Anterior cingulate cortex (tissue), 58 donors: Measurements from ENCODE around the gene CMTM4.

Experiments
- DNase-seq, 58 donors: peaks; one replicate each; lab custom pipeline; 2025; lab: John Stamatoyannopoulos, UW

CMTM4 gene

DNA sequence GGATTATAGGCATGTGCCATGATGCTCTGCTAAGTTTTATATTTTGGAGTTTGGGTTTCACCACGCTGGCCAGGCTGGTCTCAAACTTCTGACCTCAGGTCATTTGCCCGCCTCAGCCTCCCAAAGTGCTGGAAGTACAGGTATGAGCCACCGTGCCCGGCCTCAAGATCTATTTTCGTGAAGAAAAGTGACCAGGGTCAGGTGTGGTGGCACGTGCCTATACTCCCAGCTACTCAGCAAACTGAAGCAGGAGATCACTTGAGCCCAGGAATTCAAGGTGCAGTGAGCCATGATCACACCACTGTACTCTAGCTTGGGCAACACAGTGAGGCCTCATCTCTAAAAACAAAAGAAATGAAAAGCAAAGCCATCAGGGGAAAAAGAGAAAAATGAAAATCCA is 18.7 kb downstream of the CMTM4 start:
- DNase-seq = no peak

DNA sequence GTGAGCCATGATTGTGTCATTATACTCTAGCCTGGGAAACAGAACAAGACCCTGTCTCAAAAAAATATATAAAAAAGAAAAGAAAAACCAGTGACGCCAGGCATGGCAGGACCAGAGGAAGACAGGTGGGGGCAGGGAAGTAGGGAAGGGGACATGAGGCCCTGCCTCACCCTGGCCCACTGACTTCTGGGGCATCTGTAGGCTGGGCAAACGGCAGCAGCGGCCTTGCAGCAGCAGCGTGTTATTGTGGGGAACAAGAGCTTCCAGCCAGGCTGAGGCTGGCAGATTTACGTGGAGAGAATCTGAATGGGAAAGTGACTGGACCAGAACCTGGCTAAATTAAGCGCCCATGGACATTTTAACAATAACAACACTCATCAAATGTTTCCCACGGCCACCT is 19.4 kb downstream of the CMTM4 start:
- DNase-seq = peak in 35 of 58 donors; percentile 4 to 66 (median 24)

DNA sequence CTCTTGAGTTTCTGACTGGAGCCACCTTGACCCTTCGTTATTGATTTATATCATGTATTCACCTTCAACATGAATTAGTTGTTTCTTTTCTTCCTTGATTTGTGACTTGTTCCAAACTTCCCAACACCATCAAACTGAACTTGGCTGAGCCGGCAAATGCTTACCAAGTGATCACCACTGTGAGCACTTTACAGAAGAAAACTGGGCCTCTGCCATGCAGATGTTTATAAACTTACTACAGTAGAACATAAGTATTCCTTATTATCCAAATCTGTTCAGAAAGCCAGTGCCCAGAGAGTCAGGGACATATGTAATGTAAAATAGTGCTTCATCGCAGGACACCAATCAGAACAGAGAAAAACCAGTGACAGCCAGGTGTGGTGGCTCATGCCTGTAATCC is 19.9 kb downstream of the CMTM4 start:
- no peak for DNase-seq

DNA sequence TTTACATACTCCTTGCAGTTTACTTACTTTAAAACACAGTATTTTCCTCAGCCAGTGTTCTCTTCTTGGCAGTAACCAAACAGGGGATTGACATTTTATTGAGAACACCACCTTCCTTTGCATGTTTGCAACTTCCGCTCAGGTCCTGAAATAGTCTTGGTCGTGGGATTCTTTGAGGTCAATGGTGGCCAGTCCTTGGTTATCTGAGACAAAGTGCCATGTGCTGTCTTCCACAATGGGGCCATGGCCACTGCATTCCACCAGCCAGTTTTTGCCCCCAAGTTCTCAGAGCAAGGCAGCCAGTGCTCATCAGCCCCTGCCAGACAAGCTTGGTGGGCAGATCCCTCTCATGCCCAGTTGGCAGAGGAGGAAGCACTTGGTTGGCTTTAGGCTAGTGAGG is 22.9 kb downstream of the CMTM4 start:
- no peak for DNase-seq

DNA sequence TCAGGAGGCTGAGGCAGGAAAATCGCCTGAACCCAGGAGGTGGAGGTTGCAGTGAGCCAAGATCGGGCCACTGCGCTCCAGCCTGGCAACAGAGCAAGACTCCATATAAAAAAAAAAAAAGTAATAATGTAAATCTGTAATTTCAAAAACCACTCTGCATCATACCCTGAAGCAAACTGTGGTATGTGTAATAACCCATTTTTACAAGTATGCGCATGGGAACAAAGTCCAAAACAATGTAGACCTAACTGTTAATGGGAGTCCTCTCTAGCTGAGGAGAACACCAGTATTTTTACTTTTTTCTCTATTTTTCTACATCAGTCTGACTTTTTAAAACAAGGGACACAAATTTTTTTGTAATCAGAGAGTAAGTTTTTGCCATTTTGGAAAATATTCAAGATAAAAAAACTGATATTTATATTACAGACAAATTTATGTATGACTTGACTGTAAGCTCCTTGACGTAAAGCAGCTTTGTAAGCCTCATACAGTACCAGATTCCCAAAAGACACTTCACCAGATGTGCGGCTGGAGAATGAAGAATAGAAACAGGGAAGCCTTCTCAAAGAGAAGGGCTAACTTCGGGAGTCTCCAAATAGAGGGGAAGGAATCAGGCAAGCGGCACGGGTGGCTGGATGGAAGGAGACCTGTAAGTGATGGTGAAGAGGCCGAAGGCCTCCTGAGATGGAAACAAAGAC is 25.7 kb downstream of the CMTM4 start:
- DNase-seq = no peak

DNA sequence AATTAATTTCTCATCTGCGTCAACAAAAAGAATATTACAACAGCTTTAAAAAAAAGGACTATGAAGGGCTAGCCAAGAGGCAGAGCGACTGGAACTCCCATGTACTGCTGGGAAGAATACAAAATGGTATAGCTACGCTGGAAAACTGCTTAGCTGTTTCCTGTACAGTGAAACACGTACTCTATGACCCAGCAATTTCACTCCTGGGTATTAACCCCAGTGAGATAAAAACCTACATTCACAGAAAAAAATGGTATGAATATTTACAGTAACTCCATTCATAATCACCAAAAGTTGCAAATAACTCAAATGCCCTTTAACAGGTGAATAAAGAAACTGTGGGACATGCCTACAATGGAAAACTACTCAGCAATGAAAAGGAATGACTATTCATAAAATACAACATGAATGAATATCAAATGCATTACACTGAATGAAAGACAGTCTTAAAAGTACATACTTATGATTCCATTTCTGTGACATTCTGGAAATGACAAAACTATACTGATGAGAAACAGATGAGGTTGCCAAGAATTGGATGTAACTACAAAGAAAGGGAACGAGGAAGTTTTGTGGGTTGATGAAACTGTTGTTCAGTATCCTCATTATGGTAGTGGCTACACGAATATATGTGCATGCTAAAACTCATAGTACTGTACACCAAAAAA is 27.6 kb downstream of the CMTM4 start:
- no peak for DNase-seq

DNA sequence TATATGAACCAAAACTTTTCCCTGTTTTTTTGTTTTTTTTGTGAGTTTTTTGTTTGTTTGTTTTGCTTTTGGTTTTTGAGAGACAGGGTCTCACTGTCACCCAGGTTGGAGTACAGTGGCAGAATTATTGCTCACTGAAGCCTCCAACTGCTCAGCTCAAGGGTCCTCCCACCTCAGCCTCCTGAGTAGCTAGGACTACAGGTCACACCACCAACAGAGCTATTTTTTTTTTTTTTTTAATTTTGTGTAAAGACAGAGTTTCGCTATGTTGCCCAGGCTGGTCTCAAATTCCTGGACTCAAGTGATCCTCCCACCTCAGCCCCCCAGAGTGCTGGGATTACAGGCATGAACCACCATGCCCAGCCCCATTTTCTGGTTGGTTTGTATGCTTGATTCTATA is 28.6 kb downstream of the CMTM4 start:
- DNase-seq = no peak

DNA sequence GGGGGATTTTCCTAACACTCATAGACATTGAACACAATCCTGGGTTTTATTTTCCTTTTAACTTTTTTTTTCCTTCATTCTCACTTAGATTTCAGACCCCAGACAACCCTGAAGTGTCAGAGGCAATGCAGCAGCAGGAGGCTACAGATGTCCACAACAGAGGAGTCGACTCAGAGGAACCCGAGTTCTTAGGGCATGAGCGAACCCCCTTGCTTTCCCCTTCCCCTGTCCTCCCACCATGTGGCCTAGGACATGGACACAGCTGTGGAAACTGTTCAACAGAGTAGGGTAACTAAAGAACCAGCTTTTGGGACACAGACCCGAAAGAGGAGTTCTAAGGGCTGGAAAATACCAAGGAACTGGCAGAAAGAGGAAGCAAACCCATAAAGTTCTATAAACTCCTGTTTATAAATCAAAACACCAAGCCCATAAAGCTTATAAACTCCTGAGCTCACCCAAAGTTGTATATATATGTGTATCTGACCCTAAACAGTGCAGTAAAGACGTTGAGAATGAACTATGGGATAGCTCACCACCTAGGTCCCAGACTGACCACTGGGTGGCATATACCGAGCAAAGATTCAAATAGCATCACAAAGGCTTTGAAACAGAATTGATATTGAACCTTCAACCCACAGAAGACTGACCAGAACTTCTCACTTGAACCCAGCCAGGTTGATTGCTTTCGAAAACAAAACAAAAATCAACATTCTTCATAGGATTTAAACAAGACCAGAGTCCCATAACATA is 33.9 kb downstream of the CMTM4 start:
- DNase-seq = peak in 14 of 58 donors; percentile 3 to 42 (median 20)

DNA sequence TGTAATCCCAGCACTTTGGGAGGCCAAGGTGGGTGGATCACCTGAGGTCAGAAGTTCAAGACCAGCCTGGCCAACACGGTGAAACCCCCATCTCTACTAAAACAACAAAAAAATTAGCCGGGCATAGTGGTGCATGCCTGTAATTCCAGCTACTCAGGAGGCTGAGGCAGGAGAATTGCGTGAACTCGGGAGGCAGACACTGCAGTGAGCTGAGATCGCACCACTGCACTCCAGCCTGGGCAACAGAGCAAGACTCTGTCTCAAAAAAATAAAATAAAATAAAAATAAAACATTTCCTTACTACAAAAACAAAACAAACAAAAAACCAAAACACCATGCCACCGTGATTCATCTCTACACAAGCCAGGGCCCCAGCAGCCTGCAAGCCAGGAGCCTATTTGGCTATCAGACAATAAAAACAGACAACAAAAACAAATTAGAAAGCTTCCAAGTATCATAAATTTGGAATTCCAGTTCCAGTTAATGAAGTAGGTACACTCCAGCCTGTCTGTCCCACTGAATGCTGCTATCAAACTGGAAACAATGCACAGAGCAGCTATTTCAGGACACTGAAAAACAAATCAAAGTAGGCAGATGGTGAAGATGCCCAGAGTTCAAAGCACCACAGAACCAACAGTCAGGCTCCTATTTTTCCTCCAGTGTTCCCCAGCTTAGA is 34.7 kb downstream of the CMTM4 start:
- DNase-seq = peak in 3 of 58 donors; percentile 18 to 34 (median 30)

DNA sequence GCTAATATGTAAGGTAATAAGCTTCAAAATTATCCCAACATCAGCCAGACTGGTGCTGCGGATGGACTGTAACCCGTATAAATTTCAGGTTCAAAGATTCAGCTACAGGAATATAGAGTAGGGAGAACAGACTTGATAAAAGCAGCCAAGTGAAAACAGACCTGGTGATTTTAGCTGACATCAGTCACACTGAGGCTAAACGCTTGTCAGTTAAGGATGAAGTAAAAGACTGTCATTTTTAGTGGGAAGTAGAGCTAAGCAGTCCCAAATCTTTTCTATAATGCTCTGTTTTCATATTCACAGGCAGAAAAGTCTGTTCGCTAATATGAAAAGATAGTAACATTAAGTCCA is 35.4 kb downstream of the CMTM4 start:
- DNase-seq = no peak

DNA sequence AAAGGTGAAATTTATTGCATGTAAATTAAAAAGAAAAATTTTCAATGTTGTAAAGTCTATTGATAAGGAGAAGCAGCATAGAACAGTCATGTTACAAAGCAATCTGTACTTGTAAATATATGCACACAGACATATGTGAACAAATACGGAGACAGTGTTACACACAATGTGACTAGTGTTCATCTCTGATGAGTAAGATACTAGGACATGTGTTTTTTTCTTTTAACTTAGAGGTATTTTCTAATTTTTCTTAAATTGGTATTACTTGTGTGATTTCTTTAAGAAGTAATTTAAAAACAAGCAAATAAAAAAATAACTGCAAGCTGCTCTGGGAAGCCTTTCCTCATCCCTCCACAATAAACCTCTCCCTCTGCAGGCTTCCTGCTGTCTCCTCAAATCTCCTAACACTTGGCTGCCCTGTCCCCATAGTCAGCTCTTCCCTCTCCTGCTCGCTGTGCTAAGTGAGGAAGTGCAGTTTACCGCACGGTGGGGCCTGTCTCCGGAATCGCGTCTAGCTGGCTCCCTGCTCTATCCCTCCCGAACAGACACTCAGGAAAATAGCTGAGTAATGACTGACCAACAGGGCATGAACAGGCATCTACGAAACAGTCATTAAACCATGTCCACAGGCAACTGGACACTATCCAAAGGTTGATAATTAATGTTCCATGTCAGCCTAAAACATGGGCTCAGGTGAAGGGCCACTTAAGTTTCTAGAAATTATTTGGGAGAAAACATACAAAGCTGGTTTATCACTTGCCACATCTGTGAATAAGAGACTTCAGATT is 35.9 kb downstream of the CMTM4 start:
- peak in 49 of 58 donors; percentile 8 to 84 (median 38) for DNase-seq

DNA sequence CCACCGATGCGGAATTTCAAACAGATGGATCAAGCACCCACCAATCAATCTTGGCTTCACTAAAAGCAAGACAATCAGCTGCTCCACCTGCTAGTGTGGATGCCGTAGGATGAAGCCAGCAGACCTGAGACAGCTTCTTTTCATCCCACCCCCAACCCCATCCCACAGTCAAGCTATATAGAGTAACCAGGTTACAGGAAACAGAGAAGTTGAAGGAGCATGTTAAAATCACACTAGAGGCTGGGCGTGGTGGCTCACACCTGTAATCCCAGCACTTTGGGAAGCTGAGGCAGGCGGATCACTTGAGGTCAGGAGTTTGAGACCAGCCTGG is 37.7 kb downstream of the CMTM4 start:
- no peak for DNase-seq

DNA sequence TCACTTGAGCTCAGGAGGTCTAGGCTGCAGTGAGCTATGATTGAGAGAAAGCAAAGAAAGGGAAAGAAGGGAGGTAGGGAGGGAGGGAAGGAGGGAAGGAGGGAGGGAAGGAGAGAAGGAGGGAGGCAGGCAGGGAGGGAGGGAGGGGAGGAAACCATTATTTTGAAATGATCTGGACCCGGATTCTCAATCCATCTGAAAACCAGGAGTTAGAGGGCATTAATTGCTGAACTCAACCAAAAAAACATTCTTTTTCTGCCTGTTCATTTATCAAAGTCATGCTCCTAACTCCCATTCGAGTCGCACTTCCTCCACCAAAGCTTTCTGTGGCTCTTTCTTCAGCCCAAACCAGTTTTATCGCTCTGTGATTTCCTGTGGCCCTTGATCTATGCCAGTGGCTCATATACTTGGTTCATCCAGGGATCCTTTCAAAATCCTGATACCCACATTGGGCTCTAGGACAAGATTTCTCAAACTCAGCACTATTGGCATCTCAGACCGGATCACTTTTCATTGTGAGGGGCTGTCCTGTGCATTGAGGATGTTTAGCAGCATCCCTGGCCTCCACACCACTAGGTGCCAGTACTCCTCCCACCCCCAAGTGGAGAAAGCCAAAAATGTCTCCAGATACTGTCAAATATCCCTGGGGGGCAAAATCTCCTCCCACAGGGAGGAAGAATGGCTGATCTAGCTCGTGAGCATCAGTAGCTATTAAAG is 38.2 kb downstream of the CMTM4 start:
- DNase-seq = no peak

DNA sequence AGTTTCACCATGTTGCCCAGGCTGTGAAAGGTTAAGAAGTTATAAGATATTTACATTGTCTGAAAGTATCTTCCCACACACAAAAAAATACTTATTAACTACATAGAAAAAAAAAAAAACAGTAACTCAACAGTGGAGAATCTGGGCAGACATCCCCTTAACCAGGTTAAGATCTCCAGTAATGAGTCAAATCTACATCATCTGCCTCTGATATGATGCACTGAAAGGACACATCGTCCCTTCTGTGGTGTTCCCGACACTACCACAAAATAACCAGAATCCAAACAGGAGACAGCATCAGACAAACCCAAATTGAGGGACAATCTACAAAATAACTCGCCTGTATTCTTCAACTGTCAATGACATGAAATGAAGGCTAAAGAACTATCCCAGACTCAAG is 40.0 kb downstream of the CMTM4 start:
- DNase-seq = no peak

DNA sequence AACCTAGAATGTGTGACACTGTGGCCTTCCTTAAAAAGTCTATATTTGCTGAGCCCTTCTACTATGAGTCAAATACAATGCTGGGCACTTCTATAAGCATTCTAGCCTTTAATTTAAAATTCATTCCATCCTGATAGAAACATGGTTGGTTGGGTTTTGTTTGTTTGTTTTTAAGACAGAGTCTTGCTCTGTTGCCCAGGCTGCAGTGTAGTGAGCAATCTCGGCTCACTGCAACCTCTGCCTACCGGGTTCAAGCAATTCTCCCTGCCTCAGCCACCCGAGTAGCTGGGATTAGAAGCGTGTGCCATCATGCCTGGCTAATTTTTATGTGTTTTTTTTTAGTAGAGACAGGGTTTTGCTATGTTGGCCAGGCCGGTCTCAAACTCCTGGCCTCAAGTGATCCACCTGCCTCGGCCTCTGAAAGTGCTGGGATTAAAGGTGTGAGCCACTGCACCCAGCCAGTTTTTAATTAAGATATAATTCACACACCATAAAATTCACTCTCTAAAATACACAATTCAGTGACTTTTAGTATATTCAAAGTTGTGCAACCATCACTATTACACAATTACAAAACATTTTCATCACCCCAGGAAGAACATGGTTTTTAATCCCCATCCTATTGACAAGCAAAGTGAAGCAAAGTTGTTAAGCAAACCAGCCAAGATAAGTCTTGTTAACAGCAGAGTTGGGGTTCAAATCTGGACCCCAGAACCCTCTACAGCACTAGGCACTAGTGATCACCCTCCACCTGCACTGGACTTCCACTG is 42.8 kb downstream of the CMTM4 start:
- no peak for DNase-seq

DNA sequence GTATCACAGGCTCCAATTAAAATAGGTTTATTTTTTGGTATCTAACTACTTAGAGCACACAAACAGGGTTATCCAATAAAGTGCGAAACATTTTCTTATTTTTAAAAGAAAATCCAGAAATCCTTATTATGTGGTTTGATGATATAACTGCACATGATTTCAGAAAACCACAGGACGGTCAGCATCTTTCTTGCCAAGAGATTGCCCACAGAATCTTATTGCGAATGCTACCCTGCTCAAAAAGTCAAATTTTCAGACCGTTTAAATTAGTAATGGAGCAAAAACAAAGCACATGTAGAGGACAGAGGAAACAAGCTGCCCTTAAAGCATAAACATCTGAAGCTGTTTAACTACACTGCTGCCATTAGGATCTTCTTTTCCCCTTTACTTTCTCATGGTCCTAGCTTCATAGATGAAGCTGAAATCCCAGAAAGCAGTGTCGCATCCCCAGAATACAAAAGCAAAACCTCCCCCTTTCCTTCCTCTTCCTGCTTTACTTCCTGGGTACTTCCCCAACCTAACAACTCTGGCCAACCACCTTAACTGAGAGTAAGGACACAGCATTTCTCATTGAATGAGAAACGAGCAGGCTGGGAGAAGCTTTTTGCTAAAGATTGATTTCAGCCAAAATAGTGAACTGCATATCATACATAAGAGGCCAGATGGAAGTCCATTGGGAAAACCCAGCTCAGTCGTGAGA is 43.7 kb downstream of the CMTM4 start:
- no peak for DNase-seq

DNA sequence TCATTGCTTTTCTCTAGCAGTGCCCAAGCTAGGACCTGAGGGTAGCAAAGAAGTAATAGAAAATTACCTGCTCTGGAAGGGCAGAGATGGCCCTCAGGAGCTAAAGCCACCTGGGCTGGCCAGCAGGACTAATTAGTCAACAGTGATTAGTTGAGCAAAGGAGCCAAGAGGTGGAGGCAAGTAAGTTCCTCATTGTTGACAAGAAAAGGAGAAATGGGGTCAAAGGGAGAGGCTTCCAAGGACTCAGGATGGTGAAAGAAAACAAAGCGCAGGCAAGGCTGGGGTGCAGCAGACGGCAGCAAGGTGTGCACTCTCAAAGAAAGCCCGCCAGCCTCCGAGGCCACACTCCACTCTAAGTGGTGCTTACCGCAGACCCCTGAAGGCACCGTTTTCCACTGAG is 44.6 kb downstream of the CMTM4 start:
- DNase-seq = no peak

DNA sequence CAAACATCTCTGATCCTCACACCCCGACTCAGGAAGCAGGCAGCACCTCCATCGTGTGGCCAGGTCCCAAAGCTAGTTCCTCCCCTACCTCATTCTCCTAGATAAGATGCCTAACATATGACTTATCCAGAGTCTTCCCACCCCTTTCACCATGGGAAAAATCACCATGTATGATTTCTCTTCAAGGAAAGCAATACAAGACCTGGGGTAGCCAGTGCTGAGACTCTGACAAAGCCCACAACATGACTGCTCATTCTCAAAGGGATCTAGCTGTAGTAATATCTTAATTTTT is 45.1 kb downstream of the CMTM4 start:
- DNase-seq = no peak
